ENCODE measurements around the gene CD6.

The CD6 gene

GRCh38 chr11:60984636-60985035, 13.2 kb downstream of the CD6 start:
- no peaks in the 10 kb centered on the region for H3K36me3 ChIP-seq (ENCODE audit: control insufficient read depth in 2 of 2, insufficient read depth in 1 of 2, low read length in 2 of 2)
- H3K9me3 ChIP-seq (ENCODE audit: control insufficient read depth, insufficient read depth, low read depth, low read length) = no peaks in the 10 kb centered on the region
- no peak overlapping the region for H3K27ac ChIP-seq (ENCODE audit: extremely low read depth, low read depth, low read length)
- TF ChIP-seq ZNF341 (tag by site-specific recombination; IDR thresholded peaks at IDR 0.05; ENCODE audit: low read depth) = 0 out of 2 replicates have a peak, but pooled peaks have one; percentile 25
- TF ChIP-seq ATF2 (tag by site-specific recombination; IDR thresholded peaks at IDR 0.05; ENCODE audit: low read depth) = no peak
- H3K4me3 ChIP-seq (ENCODE audit: low read depth, low read length) = no peak overlapping the region
- POLR2A ChIA-PET = interaction anchor here (0.6 kb wide), 1 partner anchor 75 kb away, joined by 3 read pairs; no protein-coding TSS in a partner anchor
- H3K4me1 ChIP-seq (ENCODE audit: control insufficient read depth, insufficient read depth, low read length) = no peaks in the 10 kb centered on the region
- CTCF ChIA-PET = no interaction called here

GRCh38 chr11:60985501-60985900, 14.0 kb downstream of the CD6 start:
- ChIA-PET CTCF (interaction anchor here (0.9 kb wide), 1 partner anchor 210 kb away, joined by 3 read pairs; no protein-coding TSS in a partner anchor), POLR2A (no interaction called here)
- TF ChIP-seq ELK4 (IDR thresholded peaks at IDR 0.05; ENCODE audit: borderline replicate concordance, low read depth, low read length) (no peak), ZBTB8A (tag by site-specific recombination; IDR thresholded peaks at IDR 0.05) (no peak), SCRT1 (tag by site-specific recombination; IDR thresholded peaks at IDR 0.05; ENCODE audit: borderline replicate concordance) (no peak), FEZF1 (tag by site-specific recombination; IDR thresholded peaks at IDR 0.05) (no peak), ZNF292 (tag by site-specific recombination; IDR thresholded peaks at IDR 0.05; ENCODE audit: borderline replicate concordance, low read depth) (no peak)
- Histone ChIP-seq H3K9me3 (ENCODE audit: control insufficient read depth, insufficient read depth, low read depth, low read length) (no peaks in the 10 kb centered on the region), H3K4me1 (ENCODE audit: control insufficient read depth, insufficient read depth, low read length) (no peaks in the 10 kb centered on the region), H3K4me3 (ENCODE audit: low read depth, low read length) (no peak overlapping the region), H3K27ac (ENCODE audit: extremely low read depth, low read depth, low read length) (no peak overlapping the region), H3K36me3 (ENCODE audit: control insufficient read depth in 2 of 2, insufficient read depth in 1 of 2, low read length in 2 of 2) (no peaks in the 10 kb centered on the region)

GRCh38 chr11:60985991-60986915, 14.8 kb downstream of the CD6 start:
- Histone ChIP-seq H3K36me3 (ENCODE audit: control insufficient read depth in 2 of 2, insufficient read depth in 1 of 2, low read length in 2 of 2) (no peaks in the 10 kb centered on the region), H3K27ac (ENCODE audit: extremely low read depth, low read depth, low read length) (no peak overlapping the region), H3K4me1 (ENCODE audit: control insufficient read depth, insufficient read depth, low read length) (no peaks in the 10 kb centered on the region), H3K9me3 (ENCODE audit: control insufficient read depth, insufficient read depth, low read depth, low read length) (no peaks in the 10 kb centered on the region), H3K4me3 (ENCODE audit: low read depth, low read length) (no peak overlapping the region)
- ChIA-PET POLR2A (no interaction called here), CTCF (interaction anchor here (0.6 to 1.3 kb wide), 4 partner anchors 17 to 211 kb away, joined by 3 read pairs; no protein-coding TSS in a partner anchor)
- TF ChIP-seq SETDB1 (IDR thresholded peaks at IDR 0.05; ENCODE audit: insufficient read length, low read length) = no peak

- Histone ChIP-seq H3K4me3 (ENCODE audit: low read depth, low read length) (no peak overlapping the region), H3K9me3 (ENCODE audit: control insufficient read depth, insufficient read depth, low read depth, low read length) (no peaks in the 10 kb centered on the region), H3K4me1 (ENCODE audit: control insufficient read depth, insufficient read depth, low read length) (no peaks in the 10 kb centered on the region), H3K36me3 (ENCODE audit: control insufficient read depth in 2 of 2, insufficient read depth in 1 of 2, low read length in 2 of 2) (no peaks in the 10 kb centered on the region), H3K27ac (ENCODE audit: extremely low read depth, low read depth, low read length) (no peak overlapping the region)
- CTCF ChIA-PET = interaction anchor here (0.5 kb wide), 1 partner anchor 115 kb away, joined by 4 read pairs; no protein-coding TSS in a partner anchor
- POLR2A ChIA-PET = no interaction called here
- TF ChIP-seq BCL11B (tag by site-specific recombination; IDR thresholded peaks at IDR 0.05; ENCODE audit: low read depth) (no peak), ZNF518A (tag by site-specific recombination; conservative IDR thresholded peaks at IDR 0.05; ENCODE audit: low read depth) (no peak), ZSCAN18 (tag by site-specific recombination; IDR thresholded peaks at IDR 0.05) (no peak), ZNF148 (tag by site-specific recombination; IDR thresholded peaks at IDR 0.05; ENCODE audit: borderline replicate concordance) (no peak)
Observed at GRCh38 chr11:60987577-60988277, 16.2 kb downstream of the CD6 start.

All from HEK293 (cell line).